AG09309 (cell line): ENCODE results near the gene DGKD.

ENCODE experiments used
- DNase-seq: peaks from one replicate; pipeline ENCODE4 v3.0.0-alpha.2; 2010; ENCODE audit warnings: low read depth
- H3K4me3 ChIP-seq: 2 replicates; pipeline ENCODE4 v1.5.1; 2011; ENCODE audit warnings: mild to moderate bottlenecking, low read depth, low read length, moderate library complexity; ENCODE audit not compliant: control insufficient read depth
- CTCF ChIP-seq: IDR thresholded peaks from 2 replicates; pipeline ENCODE4 v1.5.1; 2011; ENCODE audit warnings: mild to moderate bottlenecking, low read depth, low read length, inconsistent platforms; ENCODE audit not compliant: insufficient read depth, control insufficient read depth; ENCODE audit errors: missing control alignments

DGKD gene

GRCh38 chr2:233352141-233352842, 2.0 kb upstream of the DGKD start:
- H3K4me3 ChIP-seq, result no peak overlapping the region
- TF ChIP-seq CTCF, result no peak
- DNase-seq, result no peak

- H3K4me3 ChIP-seq, result no peak overlapping the region
- no peak for TF ChIP-seq CTCF
- no peak for DNase-seq
Measured at GRCh38 chr2:233353101-233353768, 1.1 kb upstream of the DGKD start.

GRCh38 chr2:233354500-233354924, 218 bp downstream of the DGKD start:
- peak overlapping the region; percentile 69 for H3K4me3 ChIP-seq
- no peak for TF ChIP-seq CTCF
- no peak for DNase-seq

- TF ChIP-seq CTCF, result no peak
- no peak for DNase-seq
- H3K4me3 ChIP-seq, result peak overlapping the region; percentile 69
Measured at GRCh38 chr2:233354971-233355574, 779 bp downstream of the DGKD start.

GRCh38 chr2:233355916-233356315, 1.6 kb downstream of the DGKD start:
- no peak for TF ChIP-seq CTCF
- H3K4me3 ChIP-seq, result no peak overlapping the region
- DNase-seq, result no peak

- no peak overlapping the region for H3K4me3 ChIP-seq
- no peak for DNase-seq
- no peak for TF ChIP-seq CTCF
Measured at GRCh38 chr2:233356546-233357308, 2.4 kb downstream of the DGKD start.
